Activated T-cell treated with anti-CD3 and anti-CD28 coated beads, Interleukin-2, amount 50 U/mL, for 1 hour (primary cell): ENCODE measurements around the gene UTF1.
"Not testable (repeated sequence)": the region's sequence is repeated elsewhere in the genome, so short reads cannot be mapped to it uniquely, and the experiment has no call there.

Experiments used
- DNase-seq: peaks from one replicate; pipeline ENCODE4 v3.0.0-alpha.2; 2020

UTF1 gene

DNA sequence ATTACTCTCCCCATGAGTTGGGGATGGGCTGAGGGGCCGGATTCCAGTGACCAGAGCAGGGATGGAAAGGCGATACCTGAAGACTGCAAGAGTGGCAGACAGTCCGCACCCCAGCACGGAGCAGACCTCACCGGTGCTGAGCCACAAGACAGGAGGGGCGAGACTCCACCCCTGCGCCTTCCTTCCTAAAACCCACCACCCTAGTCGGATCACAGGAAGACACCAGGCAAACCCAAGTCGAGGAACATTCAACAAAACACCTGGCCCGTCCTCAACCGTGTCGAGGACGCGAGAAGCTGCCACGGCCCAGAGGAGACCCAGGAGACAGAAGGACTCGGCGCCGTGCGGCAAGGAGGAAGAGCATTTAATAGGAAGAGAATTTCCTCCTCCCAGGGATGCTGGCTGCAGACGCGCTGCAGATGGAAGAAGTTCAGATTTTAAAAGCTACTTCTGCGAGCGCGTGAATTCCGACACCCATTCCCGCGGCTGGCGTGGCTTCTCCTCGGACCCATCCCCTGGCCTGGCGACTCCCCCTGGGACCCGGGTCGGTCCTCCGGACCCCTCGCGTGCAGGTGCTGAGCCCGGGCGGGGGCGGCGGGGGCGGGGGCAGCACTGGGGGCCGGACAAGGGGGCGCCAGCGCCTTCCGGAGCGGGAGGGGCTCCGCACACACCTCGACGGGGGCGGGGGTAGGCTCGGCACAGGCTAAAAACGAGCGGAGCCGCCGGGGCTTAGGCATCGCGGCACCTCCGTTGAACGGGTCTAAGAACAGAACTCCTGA is 563 bp upstream of the UTF1 start:
- no peak for DNase-seq

DNA sequence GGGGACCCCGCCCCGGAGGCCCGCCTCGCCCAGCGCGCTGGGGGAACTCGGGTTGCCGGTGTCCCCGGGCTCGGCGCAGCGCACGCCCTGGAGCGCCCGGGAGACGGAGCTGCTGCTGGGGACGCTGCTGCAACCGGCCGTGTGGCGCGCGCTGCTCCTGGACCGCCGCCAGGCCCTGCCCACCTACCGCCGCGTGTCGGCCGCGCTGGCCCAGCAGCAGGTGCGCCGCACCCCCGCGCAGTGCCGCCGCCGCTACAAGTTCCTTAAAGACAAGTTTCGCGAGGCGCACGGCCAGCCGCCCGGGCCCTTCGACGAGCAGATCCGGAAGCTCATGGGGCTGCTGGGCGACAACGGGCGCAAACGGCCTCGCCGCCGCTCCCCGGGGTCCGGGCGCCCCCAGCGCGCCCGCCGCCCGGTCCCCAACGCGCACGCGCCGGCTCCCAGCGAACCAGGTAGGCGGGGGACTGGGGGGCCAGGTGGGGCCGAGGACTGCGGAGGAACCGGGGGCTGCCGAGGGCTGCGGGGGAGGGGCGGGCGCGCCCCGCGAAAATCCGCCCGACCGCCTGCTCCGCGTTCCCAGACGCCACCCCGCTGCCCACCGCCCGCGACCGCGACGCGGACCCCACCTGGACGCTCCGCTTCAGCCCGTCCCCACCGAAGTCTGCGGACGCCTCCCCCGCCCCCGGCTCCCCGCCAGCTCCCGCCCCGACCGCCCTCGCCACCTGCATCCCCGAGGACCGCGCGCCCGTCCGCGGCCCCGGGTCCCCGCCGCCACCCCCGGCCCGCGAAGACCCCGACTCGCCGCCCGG is 574 bp downstream of the UTF1 start:
- no peak for DNase-seq

- no peak for DNase-seq
These were observed 1.4 kb downstream of the UTF1 start for GRCh38 chr10:133231244-133231945.

- DNase-seq, result no peak
These were observed 2.0 kb downstream of the UTF1 start for GRCh38 chr10:133231946-133232574.

- not testable (repeated sequence) for DNase-seq
These were observed 4.8 kb downstream of the UTF1 start for GRCh38 chr10:133234796-133235195.

- DNase-seq, result no peak
These were observed 5.3 kb downstream of the UTF1 start for GRCh38 chr10:133235265-133235855.

- DNase-seq, result peak; percentile 27
These were observed 5.9 kb downstream of the UTF1 start for GRCh38 chr10:133235932-133236331.

GRCh38 chr10:133236401-133237240 is 6.6 kb downstream of the UTF1 start:
- peak; percentile 34 for DNase-seq

DNA sequence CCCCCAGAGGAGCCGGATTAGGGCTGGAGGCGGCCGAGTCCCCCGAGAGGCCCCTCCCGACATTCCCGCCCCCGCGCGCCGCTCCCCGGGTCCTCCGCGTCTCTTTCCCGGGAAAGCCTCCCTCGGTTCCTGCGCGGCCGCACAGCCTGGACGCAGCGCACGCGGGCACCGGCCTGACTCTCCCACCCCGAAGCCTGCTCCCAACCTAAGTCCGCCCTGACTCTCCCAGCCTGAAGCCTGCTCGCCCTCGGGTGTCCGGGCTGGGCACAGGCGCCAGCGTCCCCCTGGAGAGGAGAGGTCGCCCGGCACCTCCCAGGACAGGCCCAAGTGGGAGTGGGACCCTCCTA is 7.2 kb downstream of the UTF1 start:
- no peak for DNase-seq

- DNase-seq, result no peak
These were observed 7.8 kb downstream of the UTF1 start, which contains the start of gene VENTX for GRCh38 chr10:133237588-133238465. Gene VENTX, plus strand, starts transcription at chr10:133237855. Its CDS starts 60 bp downstream, at chr10:133237915.

GRCh38 chr10:133238466-133238804 is 8.4 kb downstream of the UTF1 start:
- no peak for DNase-seq

GRCh38 chr10:133239990-133240389 is 10.0 kb downstream of the UTF1 start:
- no peak for DNase-seq

- DNase-seq, result no peak
These were observed 11.6 kb downstream of the UTF1 start for GRCh38 chr10:133241501-133242205.

GRCh38 chr10:133242611-133243356 is 12.8 kb downstream of the UTF1 start:
- DNase-seq, result no peak

GRCh38 chr10:133243593-133243992 is 13.6 kb downstream of the UTF1 start:
- DNase-seq, result no peak

- no peak for DNase-seq
These were observed 15.6 kb downstream of the UTF1 start for GRCh38 chr10:133245439-133246235.

GRCh38 chr10:133246236-133246626 is 16.2 kb downstream of the UTF1 start:
- no peak for DNase-seq

DNA sequence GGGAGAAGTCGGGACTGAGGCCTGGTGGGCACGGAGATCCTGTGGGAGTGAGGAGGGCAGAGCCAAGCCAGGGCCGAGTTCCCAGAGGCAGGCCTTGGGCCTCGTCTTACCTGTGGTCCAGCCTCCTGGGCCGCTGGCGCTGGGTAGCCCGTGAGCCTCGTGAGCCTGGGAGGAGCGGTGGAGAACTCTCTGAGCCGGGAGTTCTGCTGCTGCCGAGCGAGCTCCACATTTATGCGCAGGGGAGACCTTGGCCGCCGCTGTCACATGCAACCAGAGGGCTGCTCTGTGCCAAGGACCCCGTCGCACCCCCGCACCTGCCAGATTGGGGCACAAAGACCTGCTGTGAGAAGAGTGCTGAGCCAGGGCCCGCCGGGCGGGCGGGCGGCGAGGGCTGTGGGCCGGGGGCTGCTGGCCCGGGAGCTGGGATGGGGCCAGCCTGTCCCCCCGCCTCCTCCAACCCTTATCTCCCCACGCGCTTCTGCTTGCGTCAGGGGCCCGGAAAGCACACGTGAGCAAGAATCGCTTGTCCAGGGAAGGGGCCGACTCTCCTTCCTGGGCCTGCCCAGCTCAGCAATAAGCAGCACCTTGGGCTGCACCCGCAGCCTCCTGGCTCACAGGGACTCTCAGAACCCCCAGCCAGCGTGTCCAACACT is 17.8 kb downstream of the UTF1 start:
- DNase-seq, result no peak
